ENCODE data around the gene RASAL1.

- TF ChIP-seq EZH2 (IDR thresholded peaks at IDR 0.05) (no peak), CTCF (IDR thresholded peaks at IDR 0.05 in 2 of 3, conservative IDR thresholded peaks at IDR 0.05 in 1 of 3; ENCODE audit: borderline replicate concordance in 1 of 3, insufficient read depth in 1 of 3, low read depth in 2 of 3, low read length in 2 of 3) (no peak), POLR2A (IDR thresholded peaks at IDR 0.05; ENCODE audit: borderline replicate concordance, extremely low read depth, insufficient read depth, insufficient read length) (no peak), CEBPB (IDR thresholded peaks at IDR 0.05; ENCODE audit: low read depth) (no peak)
Measured at GRCh38 chr12:113086249-113087164, 49.1 kb downstream of the RASAL1 start.
